ENCODE data around the gene PLEKHF1.

- TF ChIP-seq CTCF (IDR thresholded peaks at IDR 0.05) (no peak), POLR2AphosphoS5 (IDR thresholded peaks at IDR 0.05) (no peak), POLR2A (IDR thresholded peaks at IDR 0.05) (no peak)
These were observed 46.4 kb downstream of the PLEKHF1 start for GRCh38 chr19:29711584-29712132.

Data from gastroesophageal sphincter (tissue), 3 donors.